ENCODE results near the gene CSF2RB. TPM values are rescaled to one million over a fixed set of nuclear protein-coding genes. Genes with fewer than 3 reads are reported as not detected.

The CSF2RB gene
- 5.6 and 6.0 TPM in 2 replicates for total RNA-seq (2014; rRNA removed; shearing (Covaris generic); ENCODE audit: low replicate concordance)

DNA sequence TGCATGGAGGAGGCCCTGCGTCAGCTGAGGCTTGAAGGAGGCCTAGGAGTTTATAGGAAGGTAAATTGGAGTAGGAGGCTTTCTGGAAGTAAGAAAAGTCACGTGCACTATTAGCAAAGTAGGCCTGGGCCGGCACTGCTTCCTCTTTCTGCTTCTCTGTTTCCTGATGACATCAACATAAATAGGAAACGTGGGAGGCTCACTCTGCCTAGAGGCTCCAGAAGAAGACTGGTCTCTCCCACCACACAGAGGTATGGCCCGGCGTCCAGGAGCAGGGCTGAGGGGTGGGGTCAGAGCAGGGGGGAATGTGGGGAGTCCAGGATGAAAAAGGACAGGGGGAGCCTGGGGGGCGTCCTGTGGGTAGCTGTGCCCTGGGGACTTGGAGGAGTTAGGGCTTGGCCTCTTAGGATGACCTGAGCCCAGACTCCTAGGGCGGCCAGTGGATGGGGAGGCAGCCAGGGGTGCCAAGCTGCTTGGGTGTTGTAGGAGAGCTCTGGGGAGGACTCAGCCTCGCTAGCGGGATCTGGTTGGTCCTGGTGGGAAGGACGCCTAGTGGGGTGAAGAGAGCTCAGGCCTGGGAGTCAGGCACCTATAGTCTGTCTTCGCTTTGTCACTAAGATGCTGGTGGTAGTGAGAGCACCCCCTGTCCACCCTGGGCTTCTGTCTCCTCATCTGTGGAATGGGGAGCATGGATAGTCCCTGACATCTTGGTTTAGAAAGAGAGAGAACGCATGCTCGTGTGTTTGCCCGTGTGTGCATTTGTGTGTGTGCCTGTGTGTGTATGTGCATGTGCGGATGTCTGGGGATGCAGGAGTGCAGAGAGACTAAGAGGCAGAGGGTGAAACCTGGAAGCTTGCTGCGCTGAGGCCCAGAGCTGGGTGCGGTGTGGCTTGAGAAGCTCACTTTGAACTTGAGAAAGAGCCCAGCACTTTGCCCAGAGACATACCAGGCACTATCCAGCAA lies at the start of gene CSF2RB:
Gene CSF2RB, plus strand, starts transcription at position 202 of the 963 bp plus-strand sequence. CDS start 8,580 bp downstream, outside the sequence.
- H3K27ac ChIP-seq (ENCODE audit: low read length) = no peak within 1 kb of the TSS
- no peaks in the 10 kb centered on the region for H3K36me3 ChIP-seq (ENCODE audit: insufficient read depth, low read length)
- H3K27me3 ChIP-seq (ENCODE audit: low read length) = no peaks in the 10 kb centered on the region
- no peaks in the 10 kb centered on the region for H3K9me3 ChIP-seq (ENCODE audit: low read length)
- peaks cover 18% of the 10 kb centered on the region for H3K4me1 ChIP-seq (ENCODE audit: low read length)
- H3K79me2 ChIP-seq (ENCODE audit: low read length) = no peaks in the 10 kb centered on the region
- peak; percentile 79 for DNase-seq
- H3K9ac ChIP-seq (ENCODE audit: low read length) = peak within 1 kb of the TSS; percentile 67
- peak within 1 kb of the TSS; percentile 66 for H3K4me2 ChIP-seq (ENCODE audit: low read depth, low read length, poor library complexity, severe bottlenecking)
- no peaks in the 10 kb centered on the region for H4K20me1 ChIP-seq (ENCODE audit: insufficient read depth, low read depth, low read length)
- H3K4me3 ChIP-seq (ENCODE audit: low read length) = peak within 1 kb of the TSS; percentile 62
- no peaks in the 10 kb centered on the region for H3K9me2 ChIP-seq (replicated peaks; ENCODE audit: insufficient read depth, low read length)
- H2AFZ ChIP-seq (ENCODE audit: low read length) = peak within 1 kb of the TSS; percentile 52; the same call in 1 of the 2 replicates

DNA sequence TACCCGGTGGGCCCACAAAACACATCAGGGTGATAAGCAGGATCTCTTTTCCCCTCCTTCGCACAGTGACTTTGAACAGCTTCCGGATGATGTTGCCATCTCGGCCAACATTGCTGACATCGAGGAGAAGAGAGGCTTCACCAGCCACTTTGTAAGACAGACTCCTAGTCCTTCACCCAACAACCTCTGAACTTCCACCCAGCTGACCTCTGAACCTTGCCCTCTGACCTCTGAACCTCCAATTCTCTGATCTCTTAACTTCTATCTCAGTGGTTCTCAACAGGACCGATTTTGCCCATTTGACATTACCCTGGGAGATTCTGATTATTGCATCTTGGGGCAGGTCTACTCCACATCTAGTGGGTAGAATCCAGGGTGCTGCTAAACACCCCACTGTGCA lies 49.4 kb upstream of the CSF2RB start:
- Histone ChIP-seq H3K27ac (ENCODE audit: low read length) (no peak overlapping the region), H3K4me2 (ENCODE audit: low read depth, low read length, poor library complexity, severe bottlenecking) (no peak overlapping the region), H3K9me3 (ENCODE audit: low read length) (no peaks in the 10 kb centered on the region), H3K4me1 (ENCODE audit: low read length) (peaks cover 44% of the 10 kb centered on the region), H3K9ac (ENCODE audit: low read length) (no peak overlapping the region), H2AFZ (ENCODE audit: low read length) (no peak overlapping the region), H4K20me1 (ENCODE audit: insufficient read depth, low read depth, low read length) (no peaks in the 10 kb centered on the region), H3K9me2 (replicated peaks; ENCODE audit: insufficient read depth, low read length) (no peaks in the 10 kb centered on the region), H3K27me3 (ENCODE audit: low read length) (no peaks in the 10 kb centered on the region), H3K36me3 (ENCODE audit: insufficient read depth, low read length) (peaks cover 17% of the 10 kb centered on the region), H3K79me2 (ENCODE audit: low read length) (peaks cover 23% of the 10 kb centered on the region), H3K4me3 (ENCODE audit: low read length) (no peak overlapping the region)
- DNase-seq = no peak

- H3K4me1 ChIP-seq (ENCODE audit: low read length) = peaks cover 38% of the 10 kb centered on the region
- H3K4me2 ChIP-seq (ENCODE audit: low read depth, low read length, poor library complexity, severe bottlenecking) = no peak overlapping the region
These were observed 48.8 kb upstream of the CSF2RB start for GRCh38 chr22:36864454-36865215.

GRCh38 chr22:36865346-36865745 lies 48.1 kb upstream of the CSF2RB start:
- H3K27ac ChIP-seq (ENCODE audit: low read length) = no peak overlapping the region
- H3K79me2 ChIP-seq (ENCODE audit: low read length) = peaks cover 23% of the 10 kb centered on the region
- H3K4me1 ChIP-seq (ENCODE audit: low read length) = peaks cover 31% of the 10 kb centered on the region
- H2AFZ ChIP-seq (ENCODE audit: low read length) = no peak overlapping the region
- no peaks in the 10 kb centered on the region for H3K9me3 ChIP-seq (ENCODE audit: low read length)
- no peaks in the 10 kb centered on the region for H3K27me3 ChIP-seq (ENCODE audit: low read length)
- no peak overlapping the region for H3K9ac ChIP-seq (ENCODE audit: low read length)
- no peak overlapping the region for H3K4me3 ChIP-seq (ENCODE audit: low read length)
- no peaks in the 10 kb centered on the region for H4K20me1 ChIP-seq (ENCODE audit: insufficient read depth, low read depth, low read length)
- H3K4me2 ChIP-seq (ENCODE audit: low read depth, low read length, poor library complexity, severe bottlenecking) = no peak overlapping the region
- no peaks in the 10 kb centered on the region for H3K9me2 ChIP-seq (replicated peaks; ENCODE audit: insufficient read depth, low read length)
- DNase-seq = no peak
- H3K36me3 ChIP-seq (ENCODE audit: insufficient read depth, low read length) = peaks cover 28% of the 10 kb centered on the region

More at GRCh38 chr22:36864454-36865215, 48.8 kb upstream of the CSF2RB start:
- Histone ChIP-seq H3K9me2 (replicated peaks; ENCODE audit: insufficient read depth, low read length) (no peaks in the 10 kb centered on the region), H3K4me3 (ENCODE audit: low read length) (no peak overlapping the region), H3K79me2 (ENCODE audit: low read length) (peaks cover 23% of the 10 kb centered on the region), H3K27ac (ENCODE audit: low read length) (no peak overlapping the region), H4K20me1 (ENCODE audit: insufficient read depth, low read depth, low read length) (no peaks in the 10 kb centered on the region), H3K27me3 (ENCODE audit: low read length) (no peaks in the 10 kb centered on the region), H3K36me3 (ENCODE audit: insufficient read depth, low read length) (peaks cover 24% of the 10 kb centered on the region), H2AFZ (ENCODE audit: low read length) (no peak overlapping the region), H3K9ac (ENCODE audit: low read length) (no peak overlapping the region), H3K9me3 (ENCODE audit: low read length) (no peaks in the 10 kb centered on the region)
- no peak for DNase-seq

- H3K27ac ChIP-seq (ENCODE audit: low read length) = no peak overlapping the region
- H3K4me2 ChIP-seq (ENCODE audit: low read depth, low read length, poor library complexity, severe bottlenecking) = no peak overlapping the region
- H3K9ac ChIP-seq (ENCODE audit: low read length) = no peak overlapping the region
- H2AFZ ChIP-seq (ENCODE audit: low read length) = no peak overlapping the region
- H3K79me2 ChIP-seq (ENCODE audit: low read length) = peaks cover 8% of the 10 kb centered on the region
- peaks cover 4% of the 10 kb centered on the region; the same call in 1 of the 2 replicates for H4K20me1 ChIP-seq (ENCODE audit: insufficient read depth, low read depth, low read length)
- no peak for DNase-seq
- H3K4me3 ChIP-seq (ENCODE audit: low read length) = no peak overlapping the region
- H3K9me3 ChIP-seq (ENCODE audit: low read length) = no peaks in the 10 kb centered on the region
- no peaks in the 10 kb centered on the region for H3K27me3 ChIP-seq (ENCODE audit: low read length)
- H3K36me3 ChIP-seq (ENCODE audit: insufficient read depth, low read length) = peaks cover 40% of the 10 kb centered on the region
- H3K9me2 ChIP-seq (replicated peaks; ENCODE audit: insufficient read depth, low read length) = no peaks in the 10 kb centered on the region
- peaks cover 7% of the 10 kb centered on the region for H3K4me1 ChIP-seq (ENCODE audit: low read length)
These were observed 45.7 kb upstream of the CSF2RB start for GRCh38 chr22:36867695-36868094.

DNA sequence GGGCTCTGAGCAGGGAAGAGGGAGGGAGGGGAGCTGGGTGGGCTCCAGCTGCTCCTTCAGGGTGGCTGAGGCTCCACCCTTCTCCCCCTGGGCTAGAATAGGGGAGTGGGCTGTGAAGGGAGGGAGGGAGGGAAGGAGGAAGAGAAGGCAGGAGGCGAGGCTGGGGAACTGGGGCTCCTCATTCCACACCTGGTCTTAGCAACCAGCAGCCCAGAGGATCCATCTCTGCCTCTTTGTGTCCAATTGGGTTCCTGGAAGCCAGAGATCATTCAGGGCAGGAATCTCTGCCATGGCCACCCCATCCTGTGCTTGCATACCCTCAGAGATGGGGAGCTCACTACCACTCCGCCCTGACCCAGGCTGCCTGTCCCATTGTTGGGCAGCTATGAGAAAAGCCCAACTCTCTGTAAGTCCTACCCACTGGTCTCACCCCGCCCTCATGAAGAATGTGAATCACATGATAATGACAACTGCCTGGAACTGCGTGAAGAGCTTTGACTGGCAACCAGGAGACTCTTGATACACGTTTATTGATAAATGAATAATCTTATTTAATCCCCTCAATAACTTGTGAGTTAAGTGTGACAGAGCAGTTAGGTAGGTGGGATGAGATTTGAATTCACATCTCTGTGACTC lies 44.8 kb upstream of the CSF2RB start:
- Histone ChIP-seq H3K4me2 (ENCODE audit: low read depth, low read length, poor library complexity, severe bottlenecking) (no peak overlapping the region), H3K27ac (ENCODE audit: low read length) (no peak overlapping the region), H3K4me3 (ENCODE audit: low read length) (no peak overlapping the region), H3K79me2 (ENCODE audit: low read length) (no peaks in the 10 kb centered on the region; the same call in 1 of the 2 replicates), H3K4me1 (ENCODE audit: low read length) (no peaks in the 10 kb centered on the region), H4K20me1 (ENCODE audit: insufficient read depth, low read depth, low read length) (peaks cover 4% of the 10 kb centered on the region; the same call in 1 of the 2 replicates), H2AFZ (ENCODE audit: low read length) (no peak overlapping the region), H3K9me2 (replicated peaks; ENCODE audit: insufficient read depth, low read length) (no peaks in the 10 kb centered on the region), H3K9me3 (ENCODE audit: low read length) (no peaks in the 10 kb centered on the region), H3K36me3 (ENCODE audit: insufficient read depth, low read length) (peaks cover 38% of the 10 kb centered on the region), H3K27me3 (ENCODE audit: low read length) (no peaks in the 10 kb centered on the region), H3K9ac (ENCODE audit: low read length) (no peak overlapping the region)
- no peak for DNase-seq

DNA sequence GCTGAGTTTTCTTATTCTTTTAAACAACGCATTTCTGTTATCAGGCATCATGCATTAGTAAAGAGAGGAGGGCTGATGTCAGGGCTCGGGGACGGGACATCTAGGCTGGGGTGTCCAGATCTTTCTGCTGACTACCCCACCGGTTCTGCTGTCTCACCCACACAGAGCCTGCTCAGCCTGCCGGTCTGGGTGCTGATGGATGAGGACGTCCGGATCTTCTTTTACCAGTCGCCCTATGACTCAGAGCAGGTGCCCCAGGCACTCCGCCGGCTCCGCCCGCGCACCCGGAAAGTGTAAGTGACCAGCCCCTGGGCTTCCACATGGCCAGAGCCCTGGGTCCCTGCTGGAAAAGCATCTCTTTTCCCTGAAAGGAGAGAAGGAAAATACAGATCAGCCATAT lies 43.2 kb upstream of the CSF2RB start:
- no peak overlapping the region for H3K4me2 ChIP-seq (ENCODE audit: low read depth, low read length, poor library complexity, severe bottlenecking)
- H3K9me3 ChIP-seq (ENCODE audit: low read length) = no peaks in the 10 kb centered on the region
- no peak overlapping the region for H3K4me3 ChIP-seq (ENCODE audit: low read length)
- H3K27me3 ChIP-seq (ENCODE audit: low read length) = no peaks in the 10 kb centered on the region
- H3K9me2 ChIP-seq (replicated peaks; ENCODE audit: insufficient read depth, low read length) = no peaks in the 10 kb centered on the region
- no peak for DNase-seq
- no peak overlapping the region for H3K27ac ChIP-seq (ENCODE audit: low read length)
- H3K79me2 ChIP-seq (ENCODE audit: low read length) = no peaks in the 10 kb centered on the region
- H3K36me3 ChIP-seq (ENCODE audit: insufficient read depth, low read length) = peaks cover 44% of the 10 kb centered on the region
- no peaks in the 10 kb centered on the region for H3K4me1 ChIP-seq (ENCODE audit: low read length)
- no peak overlapping the region for H3K9ac ChIP-seq (ENCODE audit: low read length)
- H2AFZ ChIP-seq (ENCODE audit: low read length) = no peak overlapping the region
- peaks cover 4% of the 10 kb centered on the region; the same call in 1 of the 2 replicates for H4K20me1 ChIP-seq (ENCODE audit: insufficient read depth, low read depth, low read length)

Measured in Karpas-422 (cell line).